GM21515 (cell line): ENCODE results near the gene CCDC43.

Source experiments
- ATAC-seq: cut with Tn5 transposase; IDR thresholded peaks from one replicate; pipeline ENCODE4 v1.9.1; 2021; ENCODE audit not compliant: unreplicated experiment

CCDC43 gene

GRCh38 chr17:44628243-44629188 is 61.1 kb downstream of the CCDC43 start:
- ATAC-seq, result no peak

GRCh38 chr17:44627513-44628242 is 61.9 kb downstream of the CCDC43 start:
- no peak for ATAC-seq
